Hematopoietic multipotent progenitor cell treated with erythropoietin and hydrocortisone succinate and interleukin-3 and kit ligand, for 17 days (in vitro differentiated cells): ENCODE measurements around the gene REEP1.

ENCODE experiments used
- DNase-seq: peaks from one replicate; pipeline ENCODE4 v3.0.0-alpha.2; 2015; ENCODE audit warnings: low spot score

REEP1 gene

DNA sequence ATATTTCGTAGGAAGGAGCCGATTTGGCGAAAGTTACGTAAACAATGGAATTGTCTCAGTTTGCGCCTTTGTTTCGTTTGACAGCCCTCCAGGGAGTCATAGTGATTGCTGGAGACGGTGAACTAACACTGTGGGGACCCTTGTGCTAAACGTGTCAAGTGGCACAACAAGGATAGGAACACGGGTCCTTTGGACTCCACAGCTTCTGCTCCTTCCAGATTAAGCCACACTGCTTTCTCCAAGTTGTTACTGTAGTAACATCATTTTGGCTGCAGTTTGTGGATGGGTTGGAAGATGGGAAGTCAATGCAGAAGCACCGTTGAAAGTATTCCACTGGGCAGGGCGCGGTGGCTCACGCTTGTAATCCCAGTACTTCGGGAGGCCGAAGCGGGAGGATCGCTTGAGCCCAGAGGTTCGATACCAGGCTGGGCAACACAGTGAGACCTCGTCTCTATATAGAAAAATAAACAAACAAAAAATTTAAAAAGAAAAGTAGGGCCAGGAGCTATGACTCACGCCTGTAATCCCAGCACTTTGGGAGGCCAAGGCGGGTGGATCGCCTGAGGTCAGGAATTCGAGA lies 141.5 kb downstream of the REEP1 start:
- DNase-seq: peak; percentile 38

DNA sequence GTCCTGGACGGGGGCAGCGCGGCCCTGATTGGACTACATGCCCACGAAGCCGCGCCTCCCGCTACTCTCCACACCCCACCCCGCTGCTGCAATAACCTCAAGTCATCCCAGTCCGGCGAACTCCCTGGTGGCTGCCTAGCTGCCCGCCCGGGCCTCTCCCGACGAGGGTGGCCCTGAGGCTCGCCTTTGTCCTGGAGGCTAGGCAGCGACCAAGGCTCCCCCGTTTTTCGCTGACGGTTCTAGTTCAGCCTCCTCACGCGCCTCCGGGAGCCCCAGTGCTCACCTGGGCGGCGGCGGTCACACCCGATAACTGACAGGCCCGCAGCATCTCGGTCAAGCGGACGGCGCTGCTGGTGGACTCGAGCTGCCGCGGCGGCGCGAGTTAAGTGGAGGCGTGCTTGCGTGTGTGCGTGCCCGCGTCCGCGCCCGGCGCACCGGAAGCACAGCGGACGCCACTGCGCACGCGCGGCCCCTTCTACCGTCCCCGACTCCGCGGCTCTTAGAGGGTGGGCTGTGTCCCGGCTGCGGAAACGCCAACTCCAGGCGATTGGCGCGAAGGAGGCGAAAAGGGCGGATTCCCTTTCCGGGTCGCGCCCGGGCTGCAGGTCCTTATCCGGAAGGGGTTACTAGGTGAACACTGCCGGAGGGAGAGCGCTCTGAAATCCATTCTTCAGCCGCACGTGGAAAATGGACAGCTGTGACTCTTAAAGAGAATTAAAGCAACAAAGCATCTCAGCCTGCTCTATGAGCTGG lies 142.2 kb downstream of the REEP1 start, which contains the start of gene IMMT:
Gene IMMT (minus strand): TSS at position 408 of the 753 bp plus-strand sequence. CDS start 80 bp downstream, at position 328.
- peak; percentile 93 for DNase-seq

DNA sequence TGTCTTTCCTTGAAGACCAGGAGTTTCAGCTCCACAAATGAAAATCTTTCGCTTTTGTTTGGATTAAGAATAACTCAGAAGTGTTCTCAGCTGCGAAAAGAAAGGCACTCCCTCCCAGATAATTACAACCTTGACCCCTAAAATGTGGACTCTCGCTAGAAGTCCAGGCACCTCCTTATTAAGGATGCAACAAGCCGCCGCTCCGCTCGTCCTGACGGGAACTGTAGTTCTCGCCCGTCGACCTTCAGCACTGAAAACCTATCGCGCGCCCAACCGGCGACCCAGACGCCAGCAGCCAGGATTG lies 142.7 kb downstream of the REEP1 start:
- no peak for DNase-seq

DNA sequence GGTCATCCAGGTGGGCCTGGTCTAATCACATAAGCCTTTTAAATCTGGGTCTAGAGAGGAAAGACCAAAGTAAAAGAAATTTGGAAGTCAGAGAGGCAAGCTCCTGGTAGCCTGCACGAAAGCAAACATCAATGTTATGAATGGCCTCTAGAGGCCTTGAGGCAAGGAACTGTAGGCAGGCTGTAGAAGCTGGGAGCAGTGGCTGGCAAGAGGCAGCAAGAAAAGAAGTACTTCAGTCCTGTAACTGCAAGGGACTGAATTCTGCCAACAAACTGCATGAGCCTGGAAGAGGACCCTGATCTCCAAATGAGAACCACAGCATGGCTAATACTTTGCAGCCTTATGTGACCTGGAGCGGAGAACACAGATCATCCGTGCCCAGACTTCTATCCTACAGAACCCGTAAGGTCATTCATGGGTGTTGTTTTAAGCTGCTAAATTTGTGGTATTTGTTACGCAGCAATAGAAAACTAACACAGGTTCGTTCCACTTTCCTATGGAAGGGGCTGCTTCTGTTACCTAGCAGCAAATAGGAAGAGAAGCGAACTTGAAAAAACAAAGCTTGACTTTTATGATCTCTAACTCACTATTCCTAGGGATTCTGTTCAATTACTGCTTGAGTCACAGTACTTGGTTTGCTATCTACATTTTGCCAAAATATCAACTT lies 143.4 kb downstream of the REEP1 start:
- DNase-seq: no peak

DNA sequence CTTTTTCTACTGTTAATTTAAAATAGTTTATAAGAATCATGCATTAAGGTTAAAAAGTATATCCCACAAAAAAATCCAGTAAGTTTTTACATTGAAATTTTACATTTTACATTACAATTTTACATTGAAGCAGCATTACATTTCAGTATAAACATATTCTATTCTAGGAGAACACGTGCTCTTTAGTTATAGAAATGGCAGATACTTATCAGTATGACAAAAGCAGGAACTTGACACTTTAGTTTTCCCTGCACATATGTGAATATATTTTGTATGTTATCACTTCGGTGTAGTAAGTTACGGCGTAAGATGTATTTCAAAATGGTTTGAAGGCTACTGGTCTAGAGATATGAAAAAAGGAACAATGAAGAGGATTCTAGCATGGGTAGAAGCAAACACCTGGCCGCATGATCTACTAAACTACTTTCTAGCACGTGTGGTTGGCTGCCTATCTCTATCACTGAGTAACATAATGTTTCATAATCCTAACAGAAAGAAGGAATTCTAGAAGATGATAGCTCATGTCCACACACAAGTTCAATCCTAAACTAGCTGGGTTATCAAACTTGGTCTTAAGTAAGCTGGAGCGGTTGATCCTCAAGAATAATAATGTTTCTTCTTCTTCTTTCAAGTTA lies 147.5 kb downstream of the REEP1 start:
- peak; percentile 33 for DNase-seq

DNA sequence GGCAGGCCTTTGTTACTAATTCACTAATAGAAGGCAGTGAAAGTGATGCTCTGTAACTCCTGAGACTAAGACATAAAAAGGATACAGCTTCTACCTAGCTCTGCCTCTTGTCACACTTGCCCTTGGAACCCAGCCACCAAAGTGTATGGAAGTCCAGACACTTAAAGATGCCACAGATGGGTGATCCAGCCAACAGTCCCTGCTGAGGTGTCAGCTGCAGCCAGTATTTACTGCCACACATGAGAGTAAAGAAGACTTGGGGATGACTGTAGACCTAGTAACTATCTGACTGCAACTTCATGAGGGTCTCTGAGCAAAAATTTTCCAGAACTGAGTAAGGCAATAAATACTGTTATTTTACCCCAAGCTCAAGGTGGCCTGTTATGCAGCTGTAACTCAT lies 151.0 kb downstream of the REEP1 start:
- DNase-seq: no peak

DNA sequence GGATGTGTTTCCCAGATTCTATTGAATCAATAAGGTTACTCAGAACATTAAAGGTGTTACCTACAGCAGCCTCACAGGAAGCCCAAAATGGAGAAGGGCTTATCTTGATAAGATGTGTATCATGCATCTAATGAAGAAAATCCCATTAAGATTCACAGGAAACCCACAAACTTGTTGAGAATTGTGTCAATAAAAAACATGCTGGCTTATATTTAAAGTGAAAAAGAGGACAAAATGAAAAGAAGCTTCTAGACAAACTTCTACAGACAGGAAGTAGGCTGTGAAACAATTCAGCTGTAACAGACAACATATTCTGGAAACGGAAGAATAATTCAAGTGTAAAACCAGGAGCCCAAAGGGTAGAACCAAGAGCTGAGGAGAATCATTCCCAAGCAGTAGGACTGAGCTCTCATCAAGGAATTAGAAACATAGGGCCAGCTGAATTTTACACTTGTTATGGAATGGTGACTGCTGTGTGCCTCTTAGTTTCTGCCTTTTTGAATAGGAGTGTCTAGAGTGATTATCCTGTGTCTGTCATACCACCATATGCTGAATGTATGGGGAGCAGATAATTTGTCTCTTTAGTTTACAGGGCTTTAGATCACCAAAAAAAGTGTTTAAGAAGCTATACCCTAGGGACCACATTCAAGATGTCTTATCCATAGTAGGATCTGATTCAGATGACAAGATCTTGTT lies 151.8 kb downstream of the REEP1 start:
- no peak for DNase-seq

DNA sequence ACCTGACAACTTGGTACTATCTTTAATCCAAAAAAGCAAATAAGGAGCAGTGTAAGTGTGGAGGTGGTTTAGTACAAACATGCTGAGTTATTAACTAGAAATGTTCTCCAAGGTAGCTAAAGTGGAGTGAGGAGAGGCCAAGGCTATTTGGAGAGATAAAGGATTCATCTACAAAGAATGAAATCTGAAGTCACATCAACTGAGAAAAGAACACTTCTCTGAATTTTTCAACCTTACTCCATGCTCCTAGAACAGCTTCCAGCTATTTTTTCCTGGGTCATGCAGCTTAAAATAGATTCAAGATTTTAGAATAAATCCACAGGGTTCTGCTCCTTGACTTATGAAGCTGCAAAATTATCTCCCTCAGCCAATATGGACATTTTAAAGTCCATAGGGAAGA lies 160.8 kb downstream of the REEP1 start:
- DNase-seq: no peak

DNA sequence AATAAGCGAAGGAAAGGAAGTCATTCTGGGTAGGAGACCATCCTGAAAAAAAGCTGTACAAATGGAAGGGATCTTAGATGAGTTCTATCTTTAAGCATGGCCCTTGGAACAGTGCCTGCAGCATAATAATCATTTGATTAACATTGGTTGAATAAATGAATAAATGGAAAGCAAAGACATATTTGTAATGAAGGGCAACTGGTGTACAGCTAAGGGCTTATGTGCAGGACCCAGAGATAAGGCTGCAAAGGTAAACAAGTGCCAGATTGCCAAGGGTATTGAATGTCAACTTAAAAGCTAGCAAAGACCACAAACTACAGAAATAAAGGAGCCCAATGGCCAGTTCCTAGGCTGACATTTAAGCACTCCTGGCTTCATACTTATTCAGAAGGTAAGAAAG lies 161.6 kb downstream of the REEP1 start:
- DNase-seq: no peak

DNA sequence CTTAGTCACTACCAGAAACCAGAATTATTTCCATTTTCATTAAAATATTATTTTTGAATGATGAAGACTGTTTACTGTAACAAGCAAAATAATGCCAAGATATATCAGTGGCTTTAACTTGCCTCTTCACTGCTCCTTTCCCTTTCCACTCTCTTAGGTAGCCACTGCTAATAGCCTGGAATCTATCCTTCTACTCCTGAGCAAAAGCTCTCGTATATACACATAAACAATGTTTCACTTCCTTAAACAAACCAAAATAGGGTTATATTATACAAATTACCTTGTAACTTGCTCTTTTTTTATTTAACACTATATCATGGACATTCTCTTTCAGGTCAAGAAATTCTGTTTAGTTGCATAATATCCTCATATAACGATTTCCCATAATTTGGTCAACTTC lies 163.0 kb downstream of the REEP1 start:
- DNase-seq: no peak

DNA sequence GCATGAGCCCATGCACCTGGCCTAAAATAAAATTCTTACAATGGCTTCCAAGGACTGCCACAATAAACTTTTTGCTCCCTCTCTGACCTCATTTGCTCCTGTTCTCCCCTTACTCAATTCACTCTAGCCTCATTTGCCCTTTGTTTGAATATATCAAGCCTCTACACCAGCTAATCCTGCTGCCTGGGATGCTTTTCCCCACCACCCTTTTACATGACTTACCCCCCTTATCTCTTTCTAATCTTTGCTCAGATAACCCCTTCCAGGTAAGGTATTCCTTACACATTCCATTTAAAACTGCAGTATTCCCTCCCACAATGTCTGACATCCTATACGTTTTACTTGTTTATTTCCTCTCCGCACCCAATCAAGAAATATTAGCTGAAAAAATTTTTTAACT lies 164.8 kb downstream of the REEP1 start:
- no peak for DNase-seq

DNA sequence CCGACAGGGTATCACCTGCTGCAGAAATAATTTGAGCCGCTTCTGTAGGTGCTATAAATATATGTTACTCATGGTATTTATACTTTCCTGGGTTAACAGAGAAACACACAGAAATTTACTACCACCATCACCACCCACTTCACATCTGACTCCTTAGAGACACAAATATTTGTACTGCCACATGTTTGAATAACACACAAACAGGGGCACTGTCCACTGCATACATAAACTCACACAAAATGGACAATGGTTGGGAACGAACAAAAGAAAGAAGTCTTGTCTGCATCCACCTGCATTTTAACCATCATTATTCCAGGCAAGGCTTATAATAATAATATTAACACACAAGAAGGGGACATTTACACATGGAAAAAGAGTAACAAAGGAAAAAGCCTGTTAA lies 166.1 kb downstream of the REEP1 start:
- DNase-seq: no peak

DNA sequence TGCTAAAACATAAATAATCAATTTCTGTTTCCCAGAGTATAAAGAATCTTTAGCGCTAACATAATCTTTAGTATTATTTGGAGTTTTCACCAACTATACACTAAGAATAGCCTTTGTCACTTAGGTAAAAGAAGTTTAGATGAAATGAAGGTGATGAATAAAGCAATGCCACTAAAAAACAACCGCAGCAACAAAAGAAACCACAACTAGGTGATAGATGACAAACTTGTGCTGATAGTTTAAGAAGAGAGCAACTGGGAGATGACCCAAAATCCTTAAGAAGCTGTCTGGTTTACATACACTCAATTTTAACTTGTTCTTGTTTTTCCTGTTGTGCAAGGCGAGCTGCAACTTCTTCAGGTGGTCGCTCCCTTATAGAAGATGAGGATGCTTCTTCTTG lies 167.0 kb downstream of the REEP1 start:
- DNase-seq: no peak
